Right kidney (tissue), 1 donor: ENCODE results near the gene LMF1.
"Not testable (repeated sequence)": the region's sequence is repeated elsewhere in the genome, so short reads cannot be mapped to it uniquely, and the experiment has no call there.

ENCODE experiments used
- DNase-seq: peaks from one replicate; pipeline ENCODE4 v3.0.0-alpha.2; 2016

The LMF1 gene

GRCh38 chr16:895371-895770, 75.4 kb downstream of the LMF1 start:
- DNase-seq, result no peak

GRCh38 chr16:894841-895240, 75.9 kb downstream of the LMF1 start:
- DNase-seq, result no peak

GRCh38 chr16:894136-894535, 76.6 kb downstream of the LMF1 start:
- DNase-seq, result no peak

GRCh38 chr16:893360-893759, 77.4 kb downstream of the LMF1 start:
- no peak for DNase-seq

- DNase-seq, result no peak
Measured at GRCh38 chr16:892536-893255, 78.1 kb downstream of the LMF1 start.

GRCh38 chr16:892006-892405, 78.8 kb downstream of the LMF1 start:
- DNase-seq, result no peak

GRCh38 chr16:891353-891740, 79.4 kb downstream of the LMF1 start:
- DNase-seq, result no peak

GRCh38 chr16:890716-891352, 80.0 kb downstream of the LMF1 start:
- DNase-seq, result no peak

GRCh38 chr16:890217-890616, 80.6 kb downstream of the LMF1 start:
- DNase-seq, result no peak

- no peak for DNase-seq
Measured at GRCh38 chr16:889586-889985, 81.2 kb downstream of the LMF1 start.

- no peak for DNase-seq
Measured at GRCh38 chr16:888901-889570, 81.7 kb downstream of the LMF1 start.

GRCh38 chr16:888456-888855, 82.3 kb downstream of the LMF1 start:
- not testable (repeated sequence) for DNase-seq

- no peak for DNase-seq
Measured at GRCh38 chr16:887846-888245, 82.9 kb downstream of the LMF1 start.

- DNase-seq, result no peak
Measured at GRCh38 chr16:886802-887731, 83.7 kb downstream of the LMF1 start.

GRCh38 chr16:886084-886543, 84.7 kb downstream of the LMF1 start:
- no peak for DNase-seq

GRCh38 chr16:885391-885790, 85.4 kb downstream of the LMF1 start:
- DNase-seq, result no peak

- no peak for DNase-seq
Measured at GRCh38 chr16:884232-884631, 86.6 kb downstream of the LMF1 start.

- no peak for DNase-seq
Measured at GRCh38 chr16:883781-884180, 87.0 kb downstream of the LMF1 start.

GRCh38 chr16:883340-883739, 87.4 kb downstream of the LMF1 start:
- DNase-seq, result no peak

- DNase-seq, result not testable (repeated sequence)
Measured at GRCh38 chr16:882671-883070, 88.1 kb downstream of the LMF1 start.

- DNase-seq, result no peak
Measured at GRCh38 chr16:882256-882655, 88.5 kb downstream of the LMF1 start.
